ENCODE data around the gene TNFRSF4.

TNFRSF4 gene

DNA sequence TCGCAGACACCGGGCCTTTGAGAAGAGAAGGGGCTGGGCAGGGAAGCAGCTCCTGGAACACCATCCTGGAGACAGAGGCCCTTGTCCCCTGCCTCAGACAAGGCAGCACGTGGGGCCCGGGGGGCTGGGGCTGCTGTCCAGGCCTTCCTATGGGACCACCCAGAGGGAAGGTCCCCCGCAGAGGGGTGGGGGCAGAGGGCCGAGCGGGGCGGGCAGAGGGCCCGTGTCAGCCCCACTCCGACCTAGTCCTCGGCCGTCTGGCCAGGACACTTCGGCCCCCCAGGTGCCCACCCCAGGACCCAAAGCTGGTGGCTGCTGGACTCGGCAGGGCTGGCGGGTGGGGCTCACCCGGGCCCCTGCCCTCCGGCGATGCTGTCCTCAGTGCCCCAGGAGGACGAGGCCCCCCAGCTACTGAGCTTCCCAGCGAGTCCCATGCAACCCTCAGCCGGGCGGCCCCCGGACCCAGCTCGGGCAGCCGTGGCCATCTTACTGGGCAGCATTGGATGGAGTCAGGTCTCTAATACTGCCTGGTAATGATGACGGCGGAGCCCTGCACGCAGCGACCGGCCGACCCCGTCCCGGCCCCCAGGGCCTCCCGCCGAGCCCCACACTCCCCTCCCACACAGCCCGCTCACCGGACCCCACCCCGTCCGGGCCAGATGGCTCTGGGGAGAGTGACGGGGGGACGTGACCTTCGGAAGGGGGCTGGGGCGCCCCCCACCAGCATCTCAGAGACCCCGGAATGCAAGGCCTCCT lies 47.1 kb downstream of the TNFRSF4 start:
- no peak overlapping the region for H3K4me3 ChIP-seq (ENCODE audit: low read depth, low read length)
- DNase-seq (ENCODE audit: low read depth): no peak
- TF ChIP-seq, protein P1, sequence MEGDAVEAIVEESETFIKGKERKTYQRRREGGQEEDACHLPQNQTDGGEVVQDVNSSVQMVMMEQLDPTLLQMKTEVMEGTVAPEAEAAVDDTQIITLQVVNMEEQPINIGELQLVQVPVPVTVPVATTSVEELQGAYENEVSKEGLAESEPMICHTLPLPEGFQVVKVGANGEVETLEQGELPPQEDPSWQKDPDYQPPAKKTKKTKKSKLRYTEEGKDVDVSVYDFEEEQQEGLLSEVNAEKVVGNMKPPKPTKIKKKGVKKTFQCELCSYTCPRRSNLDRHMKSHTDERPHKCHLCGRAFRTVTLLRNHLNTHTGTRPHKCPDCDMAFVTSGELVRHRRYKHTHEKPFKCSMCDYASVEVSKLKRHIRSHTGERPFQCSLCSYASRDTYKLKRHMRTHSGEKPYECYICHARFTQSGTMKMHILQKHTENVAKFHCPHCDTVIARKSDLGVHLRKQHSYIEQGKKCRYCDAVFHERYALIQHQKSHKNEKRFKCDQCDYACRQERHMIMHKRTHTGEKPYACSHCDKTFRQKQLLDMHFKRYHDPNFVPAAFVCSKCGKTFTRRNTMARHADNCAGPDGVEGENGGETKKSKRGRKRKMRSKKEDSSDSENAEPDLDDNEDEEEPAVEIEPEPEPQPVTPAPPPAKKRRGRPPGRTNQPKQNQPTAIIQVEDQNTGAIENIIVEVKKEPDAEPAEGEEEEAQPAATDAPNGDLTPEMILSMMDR (IDR thresholded peaks at IDR 0.05; ENCODE audit: low read depth, low read length, missing control alignments): no peak

DNA sequence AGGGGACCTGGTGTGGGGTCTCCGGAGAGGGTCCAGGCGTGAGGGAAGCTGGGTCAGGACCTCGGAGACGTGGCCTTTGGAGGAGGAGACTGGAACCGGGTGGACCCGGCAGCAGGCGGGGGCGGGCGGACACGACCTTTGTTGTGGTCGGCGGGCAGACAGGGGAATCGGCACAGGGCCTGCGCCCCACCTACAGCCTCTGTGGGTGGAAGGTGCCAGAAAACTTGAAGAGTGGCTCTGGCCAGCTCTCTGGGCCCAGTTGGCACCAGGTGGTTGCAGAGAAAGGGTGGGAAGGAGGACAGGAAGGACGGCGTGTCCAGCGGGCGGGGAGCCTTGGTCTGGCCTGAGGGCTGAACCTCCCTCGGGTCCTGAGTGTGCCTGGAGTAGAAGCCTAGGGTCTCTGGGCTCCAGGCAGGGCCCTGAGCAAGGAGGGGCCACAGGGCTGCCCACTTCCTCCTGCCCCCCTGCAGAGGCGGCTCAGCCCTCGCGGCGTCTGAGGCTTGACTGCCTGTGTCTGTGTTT lies 48.0 kb downstream of the TNFRSF4 start:
- no peak overlapping the region for H3K4me3 ChIP-seq (ENCODE audit: low read depth, low read length)
- no peak for DNase-seq (ENCODE audit: low read depth)
- TF ChIP-seq, protein P1 (IDR thresholded peaks at IDR 0.05; ENCODE audit: low read depth, low read length, missing control alignments): no peak

DNA sequence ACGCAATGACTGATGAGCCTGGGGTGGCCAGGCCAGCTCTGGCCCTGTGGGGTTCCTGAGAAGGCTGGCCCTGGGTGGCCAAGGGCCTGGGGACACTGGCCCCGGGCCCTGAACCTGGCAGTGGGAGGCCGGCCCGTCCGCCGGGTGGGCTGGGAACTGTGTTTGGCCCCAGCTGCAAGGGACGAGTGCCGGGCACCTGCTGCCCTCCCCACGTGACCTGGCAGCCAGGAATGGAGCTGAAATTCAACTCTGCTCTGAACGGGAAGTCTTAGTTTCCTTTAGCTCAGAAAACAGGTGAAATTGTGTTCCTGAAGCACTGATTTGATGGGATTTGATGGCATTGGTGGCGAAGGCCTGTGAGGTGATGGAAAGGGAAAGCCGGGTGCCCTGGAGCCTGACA lies 48.5 kb downstream of the TNFRSF4 start:
- H3K4me3 ChIP-seq (ENCODE audit: low read depth, low read length): no peak overlapping the region
- TF ChIP-seq, protein P1 (IDR thresholded peaks at IDR 0.05; ENCODE audit: low read depth, low read length, missing control alignments): no peak
- DNase-seq (ENCODE audit: low read depth): no peak

DNA sequence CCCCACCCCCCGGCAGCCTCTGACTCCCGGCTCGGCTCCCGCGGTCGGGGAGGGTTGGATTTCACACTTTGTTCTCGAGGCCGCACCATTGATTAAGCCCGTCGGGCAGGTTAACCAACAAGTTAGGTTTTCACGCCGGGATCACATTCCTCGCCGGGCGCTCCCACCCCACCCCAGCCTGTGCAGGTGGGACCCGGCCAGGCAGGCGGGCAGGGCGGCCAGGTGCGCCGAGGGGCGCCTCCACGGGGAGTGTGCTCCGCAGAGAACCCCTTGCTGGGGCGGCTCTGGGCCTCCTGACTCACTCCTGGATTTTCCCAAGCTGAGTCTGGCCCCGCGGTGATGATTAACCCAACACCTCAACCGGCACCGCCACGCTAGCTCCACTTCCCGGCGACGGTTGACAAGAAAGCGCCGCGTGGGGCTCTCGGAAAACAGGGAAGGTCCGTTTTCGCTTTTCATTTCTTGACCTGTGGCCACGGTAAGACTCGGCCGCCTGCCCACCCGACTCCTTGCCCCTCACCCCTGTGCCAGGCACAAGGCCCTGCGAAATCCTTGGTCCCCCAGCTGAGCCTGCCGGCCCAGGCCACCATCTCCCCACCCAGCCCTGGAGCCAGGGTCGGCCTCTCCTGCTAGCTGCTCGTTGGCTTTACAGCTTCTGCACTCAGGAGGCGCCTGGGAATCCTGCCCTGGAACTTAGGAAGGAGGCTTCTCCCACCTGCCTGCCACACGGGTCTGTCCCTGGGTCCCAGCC lies 49.1 kb downstream of the TNFRSF4 start:
- TF ChIP-seq, protein P1 (IDR thresholded peaks at IDR 0.05; ENCODE audit: low read depth, low read length, missing control alignments): no peak
- no peak overlapping the region for H3K4me3 ChIP-seq (ENCODE audit: low read depth, low read length)
- DNase-seq (ENCODE audit: low read depth): no peak

DNA sequence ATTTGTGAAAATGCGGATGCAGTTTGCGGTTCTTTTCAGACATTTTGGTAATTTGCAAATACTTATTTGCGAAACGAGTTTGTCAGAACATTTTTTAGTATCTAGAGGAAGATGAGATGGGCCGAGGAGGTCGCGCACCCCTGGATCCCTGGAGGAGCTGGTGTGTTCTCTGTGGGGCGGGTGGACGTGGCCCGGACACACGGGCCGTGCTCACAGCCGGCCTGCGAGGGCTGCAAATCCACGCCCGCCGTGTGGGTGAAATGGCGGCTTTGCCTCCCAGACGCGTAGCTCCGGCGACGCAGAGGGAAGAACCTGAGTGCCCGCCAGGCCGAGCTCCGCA lies 49.6 kb downstream of the TNFRSF4 start:
- TF ChIP-seq, protein P1 (IDR thresholded peaks at IDR 0.05; ENCODE audit: low read depth, low read length, missing control alignments): no peak
- H3K4me3 ChIP-seq (ENCODE audit: low read depth, low read length): no peak overlapping the region
- no peak for DNase-seq (ENCODE audit: low read depth)

DNA sequence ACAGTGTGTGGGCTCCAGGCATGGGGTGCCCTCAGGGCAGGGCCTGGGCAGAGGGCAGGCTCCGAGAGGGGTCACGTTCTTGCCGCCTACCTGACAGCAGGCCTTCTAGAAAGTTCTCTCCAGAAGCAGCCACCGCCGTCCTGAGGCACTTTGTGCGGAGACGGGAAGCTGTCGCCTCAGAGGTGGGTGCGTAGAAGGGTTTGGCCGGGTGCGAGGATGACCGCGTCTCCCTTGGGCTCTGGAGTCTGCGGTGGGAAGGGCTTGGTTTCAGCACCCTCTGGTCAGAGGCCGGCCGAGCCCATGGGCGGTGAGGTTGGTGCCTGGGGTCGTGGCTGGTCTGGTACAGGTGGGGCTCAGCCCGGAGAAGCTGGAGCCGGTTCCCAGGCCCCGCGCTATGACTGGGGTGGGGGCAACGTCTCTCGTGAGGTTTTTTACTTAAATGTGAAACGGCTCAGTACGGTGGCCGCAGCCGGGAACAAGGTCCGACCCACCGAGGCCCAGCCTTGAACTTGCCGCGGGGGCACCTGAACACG lies 50.3 kb downstream of the TNFRSF4 start:
- DNase-seq (ENCODE audit: low read depth): no peak
- TF ChIP-seq, protein P1 (IDR thresholded peaks at IDR 0.05; ENCODE audit: low read depth, low read length, missing control alignments): no peak
- no peak overlapping the region for H3K4me3 ChIP-seq (ENCODE audit: low read depth, low read length)
